CD14-positive monocyte (primary cell): Measurements from ENCODE around the gene GIPR. TPM values are rescaled to one million over a fixed set of nuclear protein-coding genes. Genes with fewer than 3 reads are reported as not detected.
A peak's percentile ranks its signal among the peaks of the same experiment; 100 is the strongest.

Source experiments
- DNase-seq, 3 donors: peaks; one replicate each; pipeline ENCODE4 v3.0.0-alpha.2; 2011 to 2022
- H2AFZ ChIP-seq: 2 replicates; pipeline ENCODE4 v1.6.0; 2012; ENCODE audit warnings: mild to moderate bottlenecking, low read depth, low read length, inconsistent platforms; ENCODE audit not compliant: insufficient read depth, poor library complexity, severe bottlenecking
- H3K27ac ChIP-seq, 2 donors: 1 replicate in 1 of 2; 2 replicates in 1 of 2; pipeline ENCODE4 v1.5.1; 2012 to 2013; ENCODE audit warnings: low read length in 2 of 2, control low read depth in 1 of 2, inconsistent platforms in 1 of 2, low read depth in 1 of 2, mild to moderate bottlenecking in 1 of 2
- H3K27me3 ChIP-seq, 2 donors: one replicate each; pipeline versions ENCODE4 v1.6.0 to v1.6.1; 2011 to 2013; ENCODE audit warnings: low read length in 2 of 2; ENCODE audit not compliant: control insufficient read depth in 2 of 2, insufficient read depth in 2 of 2
- H3K36me3 ChIP-seq, 2 donors: replicated peaks in 1 of 2; 1 replicate in 1 of 2; 2 replicates in 1 of 2; pipeline versions ENCODE4 v1.5.1 to v1.6.1; 2012 to 2013; ENCODE audit warnings: low read length in 2 of 2, control low read depth in 1 of 2, inconsistent platforms in 1 of 2, mild to moderate bottlenecking in 1 of 2; ENCODE audit not compliant: insufficient read depth in 2 of 2, control insufficient read depth in 1 of 2
- H3K4me1 ChIP-seq, 2 donors: 1 replicate in 1 of 2; 2 replicates in 1 of 2; pipeline versions ENCODE4 v1.5.1 to v1.6.1; 2012 to 2013; ENCODE audit warnings: low read length in 2 of 2, control low read depth in 1 of 2, inconsistent platforms in 1 of 2, mild to moderate bottlenecking in 1 of 2, moderate library complexity in 1 of 2; ENCODE audit not compliant: insufficient read depth in 2 of 2, control insufficient read depth in 1 of 2
- H3K4me2 ChIP-seq: replicated peaks from 2 replicates; pipeline ENCODE3; 2012; ENCODE audit warnings: low read length, moderate library complexity, mild to moderate bottlenecking; ENCODE audit not compliant: poor library complexity, severe bottlenecking; ENCODE audit errors: extremely low read depth
- H3K4me3 ChIP-seq, 3 experiments: fragments of 200-600 bp in 1 of 3; sonication (generic) in 1 of 3; replicated peaks in 1 of 3; 1 replicate in 2 of 3; 2 replicates in 1 of 3; pipeline ENCODE4 v1.5.1; 2011 to 2013; ENCODE audit warnings: low read length in 3 of 3, mild to moderate bottlenecking in 3 of 3, control low read depth in 2 of 3, low read depth in 2 of 3, inconsistent platforms in 1 of 3, moderate library complexity in 1 of 3
- H3K79me2 ChIP-seq: 2 replicates; pipeline ENCODE4 v1.6.0; 2012; ENCODE audit warnings: mild to moderate bottlenecking, control low read depth, inconsistent platforms, low read length, moderate library complexity; ENCODE audit not compliant: insufficient read depth
- H3K9ac ChIP-seq: 2 replicates; pipeline ENCODE4 v1.6.0; 2017; ENCODE audit warnings: low read length, mild to moderate bottlenecking; ENCODE audit not compliant: insufficient read depth, poor library complexity, severe bottlenecking
- H3K9me3 ChIP-seq, 2 donors: replicated peaks in 1 of 2; 1 replicate in 1 of 2; 2 replicates in 1 of 2; pipeline versions ENCODE4 v1.5.1 to v1.6.1; 2012 to 2013; ENCODE audit warnings: low read length in 2 of 2, control low read depth in 1 of 2; ENCODE audit not compliant: control insufficient read depth in 1 of 2, insufficient read depth in 1 of 2
- H4K20me1 ChIP-seq: 2 replicates; pipeline ENCODE4 v1.6.0; 2012; ENCODE audit warnings: mild to moderate bottlenecking, low read length, control low read depth, moderate library complexity; ENCODE audit not compliant: insufficient read depth
- H3K27ac Mint-ChIP-seq, 7 donors: one replicate each; pipeline ENCODE4 v1.8.0; 2020; ENCODE audit warnings: mild to moderate bottlenecking in 7 of 7, mixed read lengths in 7 of 7, moderate library complexity in 6 of 7, inconsistent platforms in 2 of 7
- H3K27me3 Mint-ChIP-seq, 3 donors: one replicate each; pipeline ENCODE4 v1.8.0; 2021 to 2022; ENCODE audit warnings: low read depth in 3 of 3, mild to moderate bottlenecking in 3 of 3, mixed read lengths in 3 of 3, moderate library complexity in 3 of 3, inconsistent platforms in 1 of 3
- H3K36me3 Mint-ChIP-seq, 2 donors: one replicate each; pipeline ENCODE4 v1.8.0; 2020; ENCODE audit warnings: mixed read lengths in 2 of 2, inconsistent platforms in 1 of 2, mild to moderate bottlenecking in 1 of 2
- H3K4me1 Mint-ChIP-seq: one replicate; pipeline ENCODE4 v1.8.0; 2020; ENCODE audit warnings: mild to moderate bottlenecking, mixed read lengths
- H3K4me3 Mint-ChIP-seq, 2 donors: one replicate each; pipeline ENCODE4 v1.8.0; 2020; ENCODE audit warnings: mild to moderate bottlenecking in 2 of 2, mixed read lengths in 2 of 2, moderate library complexity in 1 of 2
- H3K9me3 Mint-ChIP-seq, 7 donors: one replicate each; pipeline ENCODE4 v1.8.0; 2020 to 2022; ENCODE audit warnings: mixed read lengths in 7 of 7, mild to moderate bottlenecking in 6 of 7, moderate library complexity in 6 of 7, inconsistent platforms in 2 of 7
- CTCF ChIP-seq: fragments of 200-600 bp; IDR thresholded peaks from one replicate; pipeline ENCODE4 v1.8.0; 2022; ENCODE audit warnings: antibody characterized with exemption, mild to moderate bottlenecking
- WGBS: methylation state at CpG from one replicate; pipeline ENCODE4 v1.1.5; 2013; ENCODE audit warnings: missing lambda C conversion rate; ENCODE audit not compliant: insufficient coverage; 5-methylcytosine and 5-hydroxymethylcytosine counted together
- intact Hi-C, 2 donors: fragments of 100-400 bp; cut with micrococcal nuclease; formaldehyde crosslinking; loops; one replicate each; pipeline versions ENCODE4 v1.15.0 to v1.15.1; 2023
- polyA plus RNA-seq, 3 donors: library from polyadenylated mRNA; depleted of rRNA in 1 of 3; unstranded in 2 of 3; stranded (reverse) in 1 of 3; fragments of 300-500 nt in 2 of 3; fragments of >200 nt in 1 of 3; fragmentation: Illumina TruSeq in 2 of 3; gene quantifications; 1 replicate in 2 of 3; 2 replicates in 1 of 3; pipeline ENCODE4 v1.2.3, GENCODE V29; 2012 to 2021

Gene GIPR
- polyA plus RNA-seq, 3 donors, result not detected

- peak overlapping the region in 4 of 7 donors; percentile 10 to 84 (median 60) for H3K27ac Mint-ChIP-seq
- H3K36me3 Mint-ChIP-seq, result peaks cover 8 to 12% of the 10 kb centered on the region in 2 donors
- peak overlapping the region; percentile 78 for H2AFZ ChIP-seq
- H3K4me2 ChIP-seq, result peak overlapping the region; percentile 77
- no peak for TF ChIP-seq CTCF
- no peaks in the 10 kb centered on the region for H3K9me3 ChIP-seq
- H3K9ac ChIP-seq, result no peak overlapping the region
- H4K20me1 ChIP-seq, result no peaks in the 10 kb centered on the region
- H3K9me3 Mint-ChIP-seq, result peaks cover 0 to 34% (median 13%) of the 10 kb centered on the region in 7 donors
- H3K4me1 Mint-ChIP-seq, result peaks cover 43% of the 10 kb centered on the region
- WGBS, result 0% methylated on average over 7 of the region's 19 CpGs
- peaks cover 29 to 44% of the 10 kb centered on the region in 2 donors for H3K4me1 ChIP-seq
- no peak overlapping the region for H3K27ac ChIP-seq
- H3K79me2 ChIP-seq, result no peaks in the 10 kb centered on the region
- H3K36me3 ChIP-seq, result no peaks in the 10 kb centered on the region
- DNase-seq, result no peak
- peaks cover 26 to 62% of the 10 kb centered on the region in 2 donors for H3K27me3 ChIP-seq
- peaks cover 64 to 74% (median 74%) of the 10 kb centered on the region in 3 donors for H3K27me3 Mint-ChIP-seq
- H3K4me3 ChIP-seq, result peak overlapping the region in 1 of 3 experiments; percentile 69
- intact Hi-C loops, result no loop called here
- peak overlapping the region; percentile 67 to 89 for H3K4me3 Mint-ChIP-seq
Observed at GRCh38 chr19:45668342-45668871, 386 bp downstream of the GIPR start.

- Histone ChIP-seq H3K4me2 (peak overlapping the region; percentile 53), H3K27ac (no peak overlapping the region), H3K9ac (no peak overlapping the region), H3K36me3 (no peaks in the 10 kb centered on the region), H4K20me1 (no peaks in the 10 kb centered on the region), H3K9me3 (no peaks in the 10 kb centered on the region), H3K4me3 (peak overlapping the region in 1 of 3 experiments; percentile 56), H3K79me2 (no peaks in the 10 kb centered on the region), H3K27me3 (peaks cover 26 to 82% of the 10 kb centered on the region in 2 donors), H2AFZ (no peak overlapping the region), H3K4me1 (peaks cover 34 to 42% of the 10 kb centered on the region in 2 donors)
- TF ChIP-seq CTCF, result no peak
- 8% methylated on average over 40 of the region's 42 CpGs for WGBS
- peak overlapping the region in 3 of 7 donors; percentile 54 to 79 (median 75) for H3K27ac Mint-ChIP-seq
- peaks cover 60 to 88% (median 69%) of the 10 kb centered on the region in 3 donors for H3K27me3 Mint-ChIP-seq
- peak; percentile 53 to 69 (median 57) for DNase-seq
- peaks cover 8 to 12% of the 10 kb centered on the region in 2 donors for H3K36me3 Mint-ChIP-seq
- H3K4me3 Mint-ChIP-seq, result peak overlapping the region; percentile 59 to 89
- peaks cover 0 to 30% (median 14%) of the 10 kb centered on the region in 7 donors for H3K9me3 Mint-ChIP-seq
- intact Hi-C loops, result no loop called here
- H3K4me1 Mint-ChIP-seq, result peaks cover 37% of the 10 kb centered on the region
Observed at GRCh38 chr19:45670670-45671453, 2.8 kb downstream of the GIPR start.
